Fibroblast of pulmonary artery (primary cell): ENCODE results near the gene PLA2G2D.
A peak's percentile ranks its signal among the peaks of the same experiment; 100 is the strongest.

Experiments used
- DNase-seq: peaks from one replicate; pipeline ENCODE4 v3.0.0-alpha.2; 2010; ENCODE audit warnings: low read depth
- H3K4me3 ChIP-seq: replicated peaks from 2 replicates; pipeline ENCODE4 v1.5.1; 2011; ENCODE audit warnings: low read depth, mild to moderate bottlenecking, control low read depth, low read length, moderate library complexity
- CTCF ChIP-seq: IDR thresholded peaks from 2 replicates; pipeline ENCODE4 v1.5.1; 2011; ENCODE audit warnings: mild to moderate bottlenecking, control low read depth, low read length, inconsistent platforms; ENCODE audit errors: missing control alignments

The PLA2G2D gene

DNA sequence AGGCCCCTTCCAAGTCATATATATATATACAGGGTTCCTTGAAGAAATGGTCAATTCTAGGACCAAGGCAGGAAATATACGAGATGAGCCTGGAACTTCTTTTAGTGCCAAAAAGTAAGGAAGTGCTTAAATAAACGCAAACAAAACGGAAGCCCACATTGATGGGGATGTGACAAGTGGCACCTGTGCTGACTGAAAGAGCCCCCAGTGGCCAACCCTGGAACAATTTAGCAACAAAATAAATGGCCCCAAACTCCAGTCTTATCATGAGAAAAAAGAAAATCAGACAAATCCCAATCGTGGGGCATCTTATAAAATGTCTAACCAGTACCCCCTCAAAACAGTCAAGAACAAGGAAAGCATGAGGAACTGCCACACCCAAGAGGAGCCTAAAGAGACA, 31.7 kb downstream of the PLA2G2D start:
- H3K4me3 ChIP-seq = no peak overlapping the region
- no peak for DNase-seq

GRCh38 chr1:20086800-20087199, 32.5 kb downstream of the PLA2G2D start:
- TF ChIP-seq CTCF = no peak
- H3K4me3 ChIP-seq = no peak overlapping the region
- DNase-seq = no peak

More for the DNA sequence above, 31.7 kb downstream of the PLA2G2D start:
- peak; percentile 5 for TF ChIP-seq CTCF

GRCh38 chr1:20083178-20083944, 36.0 kb downstream of the PLA2G2D start:
- TF ChIP-seq CTCF = no peak
- no peak for DNase-seq

DNA sequence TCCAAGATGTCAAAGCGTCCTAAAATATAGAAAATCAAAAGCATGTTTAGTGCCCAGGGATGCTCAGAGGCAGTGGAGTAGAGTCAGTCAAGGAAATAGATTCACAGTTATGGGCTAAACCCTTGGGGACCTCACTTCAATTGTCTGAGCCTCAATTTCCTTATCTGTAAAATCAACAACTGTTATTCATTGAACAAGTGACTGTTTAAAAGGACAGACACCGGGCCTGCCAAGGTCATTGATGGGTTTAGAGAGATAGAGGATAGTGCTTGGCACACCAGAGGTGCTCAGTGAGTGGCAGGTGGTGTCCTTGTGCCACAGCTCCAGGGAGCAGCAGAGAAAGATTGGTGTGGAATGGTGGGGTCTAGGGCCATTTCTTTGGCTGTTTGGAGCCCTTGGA, 36.6 kb downstream of the PLA2G2D start:
- no peak for TF ChIP-seq CTCF
- no peak overlapping the region for H3K4me3 ChIP-seq
- no peak for DNase-seq

More at GRCh38 chr1:20083178-20083944, 36.0 kb downstream of the PLA2G2D start:
- no peak overlapping the region for H3K4me3 ChIP-seq

GRCh38 chr1:20081353-20081810, 38.0 kb downstream of the PLA2G2D start:
- no peak for TF ChIP-seq CTCF
- H3K4me3 ChIP-seq = no peak overlapping the region
- no peak for DNase-seq

DNA sequence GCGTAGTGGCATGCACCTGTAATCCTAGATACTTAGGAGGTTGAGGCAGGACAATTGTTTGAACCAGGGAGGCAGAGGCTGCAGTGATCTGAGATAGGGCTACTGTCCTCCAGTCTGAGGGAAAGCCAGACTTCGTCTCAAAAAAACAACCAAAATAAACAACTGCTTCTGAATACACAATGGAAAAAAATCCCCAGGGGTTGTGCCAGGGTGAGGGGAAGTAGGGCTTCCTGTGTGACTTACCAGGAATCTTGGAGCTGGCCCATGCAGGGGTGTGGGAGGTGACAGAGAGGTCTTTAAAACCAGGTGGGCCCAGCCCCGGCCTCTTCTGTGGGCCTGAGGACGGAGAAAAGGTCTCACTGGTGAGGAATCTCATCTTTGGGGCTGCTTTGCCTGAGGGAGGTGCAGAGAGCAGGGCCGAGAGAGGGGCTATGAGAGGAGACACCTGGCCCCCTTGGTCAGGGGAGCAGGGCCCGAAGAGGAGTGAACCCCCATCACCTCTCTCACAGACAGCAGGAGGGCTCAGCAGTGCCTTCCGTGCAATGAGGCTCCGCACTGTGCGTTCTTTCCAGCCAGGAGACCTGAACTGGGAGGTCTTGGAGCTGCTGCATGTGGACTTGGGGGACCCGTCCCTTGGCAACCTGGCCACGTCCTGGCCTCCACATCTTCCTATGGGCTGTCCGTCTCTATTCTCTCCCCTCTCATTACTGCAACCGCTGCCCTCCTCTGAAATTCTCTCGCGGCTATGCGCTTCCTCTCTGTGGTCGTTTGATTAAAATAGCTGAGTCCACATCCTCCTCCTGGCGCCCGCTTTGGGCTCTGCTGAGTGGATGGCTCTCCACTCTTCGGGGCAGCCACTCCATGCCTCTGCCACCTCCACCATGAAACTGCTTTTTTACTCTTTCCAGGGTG, 38.6 kb downstream of the PLA2G2D start:
- no peak for TF ChIP-seq CTCF
- no peak overlapping the region for H3K4me3 ChIP-seq
- DNase-seq = peak; percentile 20
